ENCODE measurements around the gene CACNG3.

CACNG3 gene

GRCh38 chr16:24359490-24359889 lies 103.4 kb downstream of the CACNG3 start:
- H3K4me2 ChIP-seq (ENCODE audit: low read depth, low read length, poor library complexity, severe bottlenecking) = no peak overlapping the region
- no peaks in the 10 kb centered on the region for H3F3A ChIP-seq (ENCODE audit: low read depth)
- H3K36me3 ChIP-seq (ENCODE audit: insufficient read depth, low read length) = no peaks in the 10 kb centered on the region
- no peak overlapping the region for H2AFZ ChIP-seq (ENCODE audit: low read length)
- no peaks in the 10 kb centered on the region for H4K20me1 ChIP-seq (ENCODE audit: insufficient read depth, low read length, poor library complexity, severe bottlenecking)
- no peak overlapping the region for H3K9ac ChIP-seq (ENCODE audit: low read depth, low read length, poor library complexity, severe bottlenecking)
- TF ChIP-seq EZH2phosphoT487 (IDR thresholded peaks at IDR 0.05; ENCODE audit: borderline replicate concordance) (no peak), CTCF (conservative IDR thresholded peaks at IDR 0.05; ENCODE audit: low read length) (no peak)
- H3K9me3 ChIP-seq (ENCODE audit: insufficient read depth, low read depth, low read length) = no peaks in the 10 kb centered on the region
- H3K27me3 ChIP-seq (ENCODE audit: insufficient read depth, low read length, poor library complexity, severe bottlenecking) = no peaks in the 10 kb centered on the region
- H3K9me2 ChIP-seq (replicated peaks; ENCODE audit: low read depth, low read length) = no peaks in the 10 kb centered on the region
- no peak overlapping the region for H3K4me3 ChIP-seq (ENCODE audit: low read length, poor library complexity, severe bottlenecking)
- no peaks in the 10 kb centered on the region for H3K79me2 ChIP-seq (ENCODE audit: insufficient read depth, low read length)
- H3K4me1 ChIP-seq (ENCODE audit: insufficient read depth, low read length, poor library complexity, severe bottlenecking) = no peaks in the 10 kb centered on the region

- Histone ChIP-seq H2AFZ (ENCODE audit: low read length) (no peak overlapping the region), H3K9me2 (replicated peaks; ENCODE audit: low read depth, low read length) (no peaks in the 10 kb centered on the region), H4K20me1 (ENCODE audit: insufficient read depth, low read length, poor library complexity, severe bottlenecking) (no peaks in the 10 kb centered on the region), H3K79me2 (ENCODE audit: insufficient read depth, low read length) (no peaks in the 10 kb centered on the region), H3K27me3 (ENCODE audit: insufficient read depth, low read length, poor library complexity, severe bottlenecking) (no peaks in the 10 kb centered on the region), H3K9ac (ENCODE audit: low read depth, low read length, poor library complexity, severe bottlenecking) (no peak overlapping the region), H3K4me1 (ENCODE audit: insufficient read depth, low read length, poor library complexity, severe bottlenecking) (no peaks in the 10 kb centered on the region), H3F3A (ENCODE audit: low read depth) (no peaks in the 10 kb centered on the region), H3K4me2 (ENCODE audit: low read depth, low read length, poor library complexity, severe bottlenecking) (no peak overlapping the region), H3K9me3 (ENCODE audit: insufficient read depth, low read depth, low read length) (no peaks in the 10 kb centered on the region), H3K36me3 (ENCODE audit: insufficient read depth, low read length) (no peaks in the 10 kb centered on the region), H3K4me3 (ENCODE audit: low read length, poor library complexity, severe bottlenecking) (no peak overlapping the region)
- TF ChIP-seq CTCF (conservative IDR thresholded peaks at IDR 0.05; ENCODE audit: low read length) (no peak), EZH2phosphoT487 (IDR thresholded peaks at IDR 0.05; ENCODE audit: borderline replicate concordance) (no peak)
These were observed 104.8 kb downstream of the CACNG3 start for GRCh38 chr16:24360936-24361335.

- no peaks in the 10 kb centered on the region for H3K9me2 ChIP-seq (replicated peaks; ENCODE audit: low read depth, low read length)
- no peaks in the 10 kb centered on the region for H3K36me3 ChIP-seq (ENCODE audit: insufficient read depth, low read length)
- H3K4me3 ChIP-seq (ENCODE audit: low read length, poor library complexity, severe bottlenecking) = no peak overlapping the region
- H2AFZ ChIP-seq (ENCODE audit: low read length) = no peak overlapping the region
- H3K9me3 ChIP-seq (ENCODE audit: insufficient read depth, low read depth, low read length) = 0 out of 2 replicates have a peak, but pooled peaks cover 3% of the 10 kb centered on the region
- H3K9ac ChIP-seq (ENCODE audit: low read depth, low read length, poor library complexity, severe bottlenecking) = no peak overlapping the region
- TF ChIP-seq EZH2phosphoT487 (IDR thresholded peaks at IDR 0.05; ENCODE audit: borderline replicate concordance) (no peak), CTCF (conservative IDR thresholded peaks at IDR 0.05; ENCODE audit: low read length) (no peak)
- no peaks in the 10 kb centered on the region for H4K20me1 ChIP-seq (ENCODE audit: insufficient read depth, low read length, poor library complexity, severe bottlenecking)
- no peaks in the 10 kb centered on the region for H3F3A ChIP-seq (ENCODE audit: low read depth)
- no peaks in the 10 kb centered on the region for H3K79me2 ChIP-seq (ENCODE audit: insufficient read depth, low read length)
- no peak overlapping the region for H3K4me2 ChIP-seq (ENCODE audit: low read depth, low read length, poor library complexity, severe bottlenecking)
- no peaks in the 10 kb centered on the region for H3K27me3 ChIP-seq (ENCODE audit: insufficient read depth, low read length, poor library complexity, severe bottlenecking)
- H3K4me1 ChIP-seq (ENCODE audit: insufficient read depth, low read length, poor library complexity, severe bottlenecking) = no peaks in the 10 kb centered on the region
These were observed 108.5 kb downstream of the CACNG3 start for GRCh38 chr16:24364596-24364995.
